MCF 10A (cell line): ENCODE measurements around the gene CAMK1D. TPM values are rescaled to one million over a fixed set of nuclear protein-coding genes. Genes with fewer than 3 reads are reported as not detected.

ENCODE experiments used
- BruUV-seq: library from RNA; stranded (reverse); fragments of 400-500 nt; replicated peaks from 2 replicates; lab custom pipeline; 2021; lab: Mats Ljungman, UMichigan
- CTCF ChIA-PET: fragments of 300-600 bp; sonication (Branson Sonifier 250); formaldehyde crosslinking; extraction: SDS; loops from one replicate; lab custom pipeline; 2021; ENCODE audit warnings: antibody characterized with exemption, inconsistent platforms; lab: Yijun Ruan, JAX
- POLR2A ChIA-PET: fragments of 300-600, 350-650 bp; sonication (Branson Sonifier 250); formaldehyde crosslinking; extraction: SDS; loops from one replicate; lab custom pipeline; 2020; ENCODE audit warnings: antibody characterized with exemption, inconsistent platforms; lab: Yijun Ruan, JAX
- DNase-seq: peaks from one replicate; pipeline ENCODE4 v3.0.0-alpha.2; 2018; ENCODE audit not compliant: unreplicated experiment
- H3K27ac Mint-ChIP-seq: one replicate; pipeline ENCODE4 v1.8.0; 2022; ENCODE audit warnings: mild to moderate bottlenecking, low read depth, mixed read lengths; ENCODE audit not compliant: unreplicated experiment
- H3K27me3 Mint-ChIP-seq: one replicate; pipeline ENCODE4 v1.8.0; 2022; ENCODE audit warnings: mixed read lengths; ENCODE audit not compliant: insufficient read depth, unreplicated experiment
- H3K36me3 Mint-ChIP-seq: one replicate; pipeline ENCODE4 v1.8.0; 2022; ENCODE audit warnings: mild to moderate bottlenecking, moderate library complexity, mixed read lengths; ENCODE audit not compliant: insufficient read depth, unreplicated experiment
- H3K4me1 Mint-ChIP-seq: one replicate; pipeline ENCODE4 v1.8.0; 2022; ENCODE audit warnings: mixed read lengths; ENCODE audit not compliant: insufficient read depth, unreplicated experiment
- H3K4me3 Mint-ChIP-seq: one replicate; pipeline ENCODE4 v1.8.0; 2022; ENCODE audit warnings: mild to moderate bottlenecking, moderate library complexity, mixed read lengths; ENCODE audit not compliant: unreplicated experiment
- H3K9me3 Mint-ChIP-seq: one replicate; pipeline ENCODE4 v1.8.0; 2022; ENCODE audit warnings: mixed read lengths; ENCODE audit not compliant: unreplicated experiment
- intact Hi-C: fragments of 100-400 bp; cut with micrococcal nuclease; formaldehyde crosslinking; loops from 2 replicates; pipeline ENCODE4 v1.14.1; 2022
- total RNA-seq: library from RNA; stranded (reverse); gene quantifications from 2 replicates; pipeline ENCODE4 v1.2.3, GENCODE V29; 2022
- TF ChIP-seq, protein P1 (sequence below): fragments of 200-600 bp; IDR thresholded peaks from one replicate; pipeline ENCODE4 v1.8.0; 2022; ENCODE audit warnings: antibody characterized with exemption, mild to moderate bottlenecking; ENCODE audit not compliant: unreplicated experiment

Gene CAMK1D
- total RNA-seq, 1 experiment from 2014 or later: 1.7 TPM

DNA sequence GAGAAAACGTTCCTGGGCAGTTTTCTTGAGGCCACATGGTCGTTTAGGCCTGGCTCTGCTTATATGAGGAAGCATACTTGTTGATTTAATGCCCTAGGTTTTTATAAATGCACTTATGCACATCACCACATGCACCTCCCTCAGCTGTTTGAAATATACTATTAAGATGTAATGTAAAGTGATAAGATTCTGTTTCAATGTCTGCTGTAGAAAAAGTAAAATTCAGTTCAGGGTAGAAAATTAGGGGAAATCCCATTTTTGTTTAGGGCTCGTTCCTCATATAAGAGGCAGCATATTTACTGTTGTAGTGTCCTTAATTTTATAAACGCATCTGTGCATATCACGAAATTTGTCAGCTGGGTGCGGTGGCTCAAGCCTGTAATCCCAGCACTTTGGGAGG lies 7.8 kb upstream of the CAMK1D start:
- intact Hi-C loops: no loop called here
- Mint-ChIP-seq H3K27ac (no peak overlapping the region), H3K4me1 (no peaks in the 10 kb centered on the region), H3K27me3 (no peaks in the 10 kb centered on the region), H3K9me3 (no peaks in the 10 kb centered on the region), H3K36me3 (no peaks in the 10 kb centered on the region), H3K4me3 (no peak overlapping the region)
- TF ChIP-seq, protein P1, sequence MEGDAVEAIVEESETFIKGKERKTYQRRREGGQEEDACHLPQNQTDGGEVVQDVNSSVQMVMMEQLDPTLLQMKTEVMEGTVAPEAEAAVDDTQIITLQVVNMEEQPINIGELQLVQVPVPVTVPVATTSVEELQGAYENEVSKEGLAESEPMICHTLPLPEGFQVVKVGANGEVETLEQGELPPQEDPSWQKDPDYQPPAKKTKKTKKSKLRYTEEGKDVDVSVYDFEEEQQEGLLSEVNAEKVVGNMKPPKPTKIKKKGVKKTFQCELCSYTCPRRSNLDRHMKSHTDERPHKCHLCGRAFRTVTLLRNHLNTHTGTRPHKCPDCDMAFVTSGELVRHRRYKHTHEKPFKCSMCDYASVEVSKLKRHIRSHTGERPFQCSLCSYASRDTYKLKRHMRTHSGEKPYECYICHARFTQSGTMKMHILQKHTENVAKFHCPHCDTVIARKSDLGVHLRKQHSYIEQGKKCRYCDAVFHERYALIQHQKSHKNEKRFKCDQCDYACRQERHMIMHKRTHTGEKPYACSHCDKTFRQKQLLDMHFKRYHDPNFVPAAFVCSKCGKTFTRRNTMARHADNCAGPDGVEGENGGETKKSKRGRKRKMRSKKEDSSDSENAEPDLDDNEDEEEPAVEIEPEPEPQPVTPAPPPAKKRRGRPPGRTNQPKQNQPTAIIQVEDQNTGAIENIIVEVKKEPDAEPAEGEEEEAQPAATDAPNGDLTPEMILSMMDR: no peak
- POLR2A ChIA-PET: no interaction called here
- BruUV-seq: no TSS peak
- CTCF ChIA-PET: no interaction called here
- no peak for DNase-seq

DNA sequence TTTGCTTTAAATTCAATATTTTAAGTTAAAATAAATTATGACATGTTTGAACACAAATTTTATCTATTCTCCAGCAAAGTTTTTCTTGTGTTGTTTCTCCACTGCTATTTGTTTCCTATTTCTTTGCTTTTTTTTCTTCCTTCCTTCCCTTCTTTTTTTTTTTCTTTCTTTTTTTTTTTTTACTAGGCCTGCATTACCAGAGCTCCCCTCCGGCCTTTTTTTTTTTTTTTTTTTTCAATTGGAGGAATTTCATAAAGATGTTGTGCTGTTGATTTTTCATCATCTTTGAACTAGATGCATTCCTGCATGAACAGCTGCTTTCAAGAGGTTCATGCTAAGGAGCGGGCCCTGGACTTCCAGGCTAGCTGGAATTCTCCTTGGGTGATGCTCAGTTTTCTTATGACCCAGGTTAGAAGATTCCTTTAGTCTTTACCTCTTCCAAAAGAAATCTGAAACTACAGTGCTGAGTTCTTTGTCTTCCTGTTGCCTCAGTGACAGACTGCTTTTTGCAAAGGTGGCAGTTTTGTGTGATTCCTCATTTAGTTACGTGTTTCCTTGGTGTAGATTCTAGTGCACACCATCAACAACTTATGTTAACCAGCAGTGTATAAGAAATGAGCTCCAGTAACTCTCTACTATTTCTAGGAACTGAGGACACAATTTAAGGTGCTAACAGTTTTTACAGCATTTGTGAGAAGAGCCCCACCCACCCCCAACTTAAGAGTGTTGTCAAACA lies 4.8 kb upstream of the CAMK1D start:
- CTCF ChIA-PET: interaction anchor here (0.5 to 0.6 kb wide), 2 partner anchors 316 to 364 kb away, joined by 3 to 5 read pairs; no protein-coding TSS in a partner anchor
- no peaks in the 10 kb centered on the region for H3K27me3 Mint-ChIP-seq

DNA sequence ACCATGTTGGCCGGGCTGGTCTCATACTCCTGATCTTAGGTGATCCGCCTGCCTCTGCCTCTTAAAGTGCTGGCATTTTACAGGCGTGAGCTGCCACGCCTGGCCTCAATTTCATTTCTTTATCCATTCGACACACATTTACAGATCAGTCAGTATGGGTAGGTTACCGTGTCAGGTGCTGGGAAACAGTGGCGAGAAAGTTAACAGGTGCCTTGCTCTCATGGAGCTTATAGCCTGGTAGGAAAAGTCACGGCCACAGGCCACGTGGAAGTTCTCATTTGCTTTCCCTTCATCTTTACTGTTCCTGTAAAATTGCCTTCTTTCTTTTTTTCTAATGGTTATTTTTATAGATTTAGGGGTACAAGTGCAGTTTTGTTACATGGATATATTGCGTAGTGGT lies 2.6 kb upstream of the CAMK1D start:
- Mint-ChIP-seq H3K27ac (no peak overlapping the region), H3K9me3 (no peaks in the 10 kb centered on the region), H3K4me3 (no peak overlapping the region), H3K4me1 (peaks cover 10% of the 10 kb centered on the region), H3K36me3 (no peaks in the 10 kb centered on the region), H3K27me3 (peaks cover 15% of the 10 kb centered on the region)
- CTCF ChIA-PET: interaction anchor here (0.6 to 0.7 kb wide), 2 partner anchors 12 to 37 kb away, joined by 3 to 4 read pairs; no protein-coding TSS in a partner anchor
- no peak for DNase-seq
- BruUV-seq: no TSS peak
- intact Hi-C loops: no loop called here
- POLR2A ChIA-PET: no interaction called here
- TF ChIP-seq, protein P1: no peak

More for the DNA sequence above, 4.8 kb upstream of the CAMK1D start:
- TF ChIP-seq, protein P1: no peak
- no peak for DNase-seq
- no peaks in the 10 kb centered on the region for H3K36me3 Mint-ChIP-seq
- no peaks in the 10 kb centered on the region for H3K9me3 Mint-ChIP-seq
- intact Hi-C loops: no loop called here
- H3K27ac Mint-ChIP-seq: no peak overlapping the region
- BruUV-seq: no TSS peak
- H3K4me3 Mint-ChIP-seq: no peak overlapping the region
- no peaks in the 10 kb centered on the region for H3K4me1 Mint-ChIP-seq
- POLR2A ChIA-PET: interaction anchor here (0.9 kb wide), 1 partner anchor 23 kb away, joined by 3 read pairs; no protein-coding TSS in a partner anchor

DNA sequence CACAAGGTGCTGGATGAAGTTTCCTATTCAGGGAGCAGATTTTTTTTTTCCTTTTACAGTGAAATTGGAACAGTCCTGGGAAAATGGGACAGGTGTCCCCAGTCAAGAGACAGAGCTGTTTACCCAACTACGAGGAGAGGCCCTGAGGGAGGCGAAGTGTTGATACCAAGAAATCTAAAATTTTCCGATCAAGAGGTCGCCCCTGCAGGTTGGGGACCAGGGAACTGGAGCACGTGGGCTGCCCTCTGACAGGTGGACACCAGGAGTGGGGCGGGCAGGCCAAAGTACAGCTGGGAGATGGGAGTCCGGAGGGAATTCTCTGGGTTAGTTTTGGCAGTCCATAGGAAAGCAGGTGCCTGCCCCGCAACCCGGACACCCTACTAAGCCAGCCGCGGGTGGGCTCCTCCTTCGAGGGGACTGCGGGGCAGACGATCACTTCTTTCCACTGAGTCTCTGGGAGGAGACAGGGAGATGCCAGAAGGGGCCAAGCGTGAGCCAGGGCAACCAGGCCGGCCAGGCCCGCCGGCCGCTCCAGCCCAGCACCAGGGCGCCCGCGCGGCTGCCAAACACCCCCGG lies 965 bp upstream of the CAMK1D start:
- intact Hi-C loops: loop anchor here (2.0 kb wide), 1 partner anchor 362 kb away; no protein-coding TSS in a partner anchor
- POLR2A ChIA-PET: no interaction called here
- H3K4me1 Mint-ChIP-seq: peaks cover 10% of the 10 kb centered on the region
- no TSS peak for BruUV-seq
- H3K4me3 Mint-ChIP-seq: peak overlapping the region; percentile 66
- TF ChIP-seq, protein P1: no peak
- H3K9me3 Mint-ChIP-seq: no peaks in the 10 kb centered on the region
- H3K27me3 Mint-ChIP-seq: peaks cover 15% of the 10 kb centered on the region
- CTCF ChIA-PET: interaction anchor here (1.2 to 1.7 kb wide), 2 partner anchors 11 to 15 kb away, joined by 4 to 8 read pairs; no protein-coding TSS in a partner anchor
- H3K36me3 Mint-ChIP-seq: no peaks in the 10 kb centered on the region
- no peak overlapping the region for H3K27ac Mint-ChIP-seq
- no peak for DNase-seq
